Kidney epithelial cell (primary cell): Measurements from ENCODE around the gene PHF13. TPM values are rescaled to one million over a fixed set of nuclear protein-coding genes. Genes with fewer than 3 reads are reported as not detected.

Experiments used
- DNase-seq: peaks from one replicate; pipeline ENCODE4 v3.0.0-alpha.2; 2010; ENCODE audit warnings: low read depth
- H3K27me3 ChIP-seq: 2 replicates; pipeline ENCODE4 v1.6.0; 2011; ENCODE audit warnings: low read length; ENCODE audit not compliant: control insufficient read depth, insufficient read depth
- H3K36me3 ChIP-seq: 2 replicates; pipeline ENCODE4 v1.5.1; 2011; ENCODE audit warnings: low read length; ENCODE audit not compliant: control insufficient read depth, insufficient read depth
- H3K4me3 ChIP-seq: 2 replicates; pipeline ENCODE4 v1.5.1; 2011; ENCODE audit warnings: low read depth, mild to moderate bottlenecking, control low read depth, low read length
- total RNA-seq: library from RNA; depleted of rRNA; stranded (reverse); fragments of >200 nt; gene quantifications from 2 replicates; pipeline ENCODE4 v1.2.3, GENCODE V29; 2015
- TF ChIP-seq, protein P1 (sequence below): IDR thresholded peaks from 2 replicates; pipeline ENCODE4 v1.5.1; 2011; ENCODE audit warnings: mild to moderate bottlenecking, moderate library complexity, low read length, control low read depth, inconsistent platforms; ENCODE audit not compliant: insufficient read depth, poor library complexity, severe bottlenecking

PHF13 gene
- total RNA-seq, 1 donor from 2014 or later, result 8.8 TPM

- TF ChIP-seq, protein P1, sequence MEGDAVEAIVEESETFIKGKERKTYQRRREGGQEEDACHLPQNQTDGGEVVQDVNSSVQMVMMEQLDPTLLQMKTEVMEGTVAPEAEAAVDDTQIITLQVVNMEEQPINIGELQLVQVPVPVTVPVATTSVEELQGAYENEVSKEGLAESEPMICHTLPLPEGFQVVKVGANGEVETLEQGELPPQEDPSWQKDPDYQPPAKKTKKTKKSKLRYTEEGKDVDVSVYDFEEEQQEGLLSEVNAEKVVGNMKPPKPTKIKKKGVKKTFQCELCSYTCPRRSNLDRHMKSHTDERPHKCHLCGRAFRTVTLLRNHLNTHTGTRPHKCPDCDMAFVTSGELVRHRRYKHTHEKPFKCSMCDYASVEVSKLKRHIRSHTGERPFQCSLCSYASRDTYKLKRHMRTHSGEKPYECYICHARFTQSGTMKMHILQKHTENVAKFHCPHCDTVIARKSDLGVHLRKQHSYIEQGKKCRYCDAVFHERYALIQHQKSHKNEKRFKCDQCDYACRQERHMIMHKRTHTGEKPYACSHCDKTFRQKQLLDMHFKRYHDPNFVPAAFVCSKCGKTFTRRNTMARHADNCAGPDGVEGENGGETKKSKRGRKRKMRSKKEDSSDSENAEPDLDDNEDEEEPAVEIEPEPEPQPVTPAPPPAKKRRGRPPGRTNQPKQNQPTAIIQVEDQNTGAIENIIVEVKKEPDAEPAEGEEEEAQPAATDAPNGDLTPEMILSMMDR, result no peak
- Histone ChIP-seq H3K36me3 (no peaks in the 10 kb centered on the region), H3K4me3 (no peak overlapping the region), H3K27me3 (no peaks in the 10 kb centered on the region)
- DNase-seq, result no peak
These were observed 31.5 kb downstream of the PHF13 start for GRCh38 chr1:6645018-6645417.

GRCh38 chr1:6646499-6647148 is 33.1 kb downstream of the PHF13 start:
- TF ChIP-seq, protein P1, result peak; percentile 58
- no peaks in the 10 kb centered on the region for H3K27me3 ChIP-seq
- H3K4me3 ChIP-seq, result no peak overlapping the region
- no peak for DNase-seq
- H3K36me3 ChIP-seq, result no peaks in the 10 kb centered on the region

DNA sequence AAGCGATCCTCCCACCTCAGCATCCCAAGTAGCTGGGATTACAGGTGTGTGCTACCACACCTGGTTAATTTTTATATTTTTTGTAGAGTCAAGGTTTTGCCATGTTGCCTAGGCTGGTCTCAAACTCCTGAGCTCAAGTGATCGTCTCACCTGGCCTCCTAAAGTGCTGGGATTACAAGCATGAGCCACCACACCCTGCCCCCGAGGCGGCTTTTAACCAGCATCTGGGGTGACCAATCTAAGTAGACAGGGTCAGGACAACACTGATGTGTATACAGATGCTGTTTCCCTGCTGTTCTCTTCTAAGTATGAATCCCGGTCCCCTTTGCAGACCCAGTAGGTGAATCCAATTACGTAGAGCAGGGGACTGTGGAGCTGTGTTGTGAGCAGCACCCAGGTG is 35.0 kb downstream of the PHF13 start:
- Histone ChIP-seq H3K4me3 (no peak overlapping the region), H3K27me3 (no peaks in the 10 kb centered on the region), H3K36me3 (no peaks in the 10 kb centered on the region)
- no peak for DNase-seq
- TF ChIP-seq, protein P1, result no peak

DNA sequence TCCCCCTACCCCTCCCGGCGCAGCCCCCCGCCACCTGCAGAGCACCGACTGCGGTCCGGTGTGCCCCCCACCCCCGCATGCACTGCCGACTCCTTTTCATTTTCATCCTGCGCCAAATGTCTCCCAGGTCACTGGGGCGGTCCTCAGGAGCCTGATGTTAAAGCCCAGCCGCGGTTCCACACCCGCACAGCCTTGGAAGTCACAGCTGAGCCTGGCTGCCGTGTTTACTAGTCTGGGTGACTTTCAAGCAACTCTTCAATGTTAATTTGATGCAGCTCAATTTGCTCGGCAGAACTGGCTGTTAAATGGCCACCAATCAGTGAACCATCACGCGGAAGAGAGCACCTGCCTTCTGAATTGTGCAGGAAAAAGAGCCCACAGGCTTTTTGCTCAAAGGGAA is 38.4 kb downstream of the PHF13 start:
- no peaks in the 10 kb centered on the region for H3K27me3 ChIP-seq
- no peak for DNase-seq
- H3K36me3 ChIP-seq, result no peaks in the 10 kb centered on the region
- H3K4me3 ChIP-seq, result no peak overlapping the region
- TF ChIP-seq, protein P1, result no peak

- TF ChIP-seq, protein P1, result no peak
- DNase-seq, result no peak
- no peaks in the 10 kb centered on the region for H3K27me3 ChIP-seq
- no peak overlapping the region for H3K4me3 ChIP-seq
- H3K36me3 ChIP-seq, result no peaks in the 10 kb centered on the region
These were observed 39.5 kb downstream of the PHF13 start for GRCh38 chr1:6652986-6653385.

- H3K27me3 ChIP-seq, result no peaks in the 10 kb centered on the region
- peak; percentile 63 for DNase-seq
- no peaks in the 10 kb centered on the region for H3K36me3 ChIP-seq
- TF ChIP-seq, protein P1, result no peak
- no peak overlapping the region for H3K4me3 ChIP-seq
These were observed 40.1 kb downstream of the PHF13 start for GRCh38 chr1:6653436-6654290.
